ENCODE results near the gene IPCEF1.

GRCh38 chr6:154123155-154123956 lies 233.2 kb downstream of the IPCEF1 start:
- TF ChIP-seq EZH2 (IDR thresholded peaks at IDR 0.05; ENCODE audit: insufficient read depth, poor library complexity, severe bottlenecking) = no peak
- no peak for TF ChIP-seq EZH2phosphoT487 (IDR thresholded peaks at IDR 0.05; ENCODE audit: insufficient read depth, low read depth)

All from GM23248 (cell line).